AG10803 (cell line): ENCODE data around the gene STAM.

Experiments used
- DNase-seq: peaks from one replicate; pipeline ENCODE4 v3.0.0; 2010; ENCODE audit warnings: low read depth
- H3K4me3 ChIP-seq: 2 replicates; pipeline ENCODE4 v1.5.1; 2011; ENCODE audit warnings: mild to moderate bottlenecking, low read length, control low read depth
- TF ChIP-seq, protein P1 (sequence below): conservative IDR thresholded peaks from 2 replicates; pipeline ENCODE4 v1.5.1; 2011; ENCODE audit warnings: mild to moderate bottlenecking, low read length, control low read depth, inconsistent platforms

STAM gene

DNA sequence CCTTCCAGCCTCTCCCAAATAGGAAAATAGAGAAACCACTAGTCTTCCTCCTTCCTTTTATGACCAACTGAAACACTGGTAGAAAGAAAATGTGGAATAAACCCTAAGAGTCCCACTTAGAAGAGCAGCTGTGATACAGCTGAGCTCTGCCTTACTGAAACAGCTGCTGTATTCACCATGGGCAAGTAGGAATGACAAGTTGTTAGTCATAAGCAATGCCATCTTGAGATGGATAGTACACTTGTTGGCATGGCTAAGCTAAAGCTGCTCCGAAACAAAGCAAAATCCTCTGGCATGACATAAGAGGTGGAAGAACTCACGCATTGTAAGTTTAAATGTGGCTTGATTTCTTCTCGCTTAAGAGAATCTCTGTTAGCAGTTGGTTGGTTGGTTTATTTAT lies 59.8 kb downstream of the STAM start:
- H3K4me3 ChIP-seq, result no peak overlapping the region
- TF ChIP-seq, protein P1, sequence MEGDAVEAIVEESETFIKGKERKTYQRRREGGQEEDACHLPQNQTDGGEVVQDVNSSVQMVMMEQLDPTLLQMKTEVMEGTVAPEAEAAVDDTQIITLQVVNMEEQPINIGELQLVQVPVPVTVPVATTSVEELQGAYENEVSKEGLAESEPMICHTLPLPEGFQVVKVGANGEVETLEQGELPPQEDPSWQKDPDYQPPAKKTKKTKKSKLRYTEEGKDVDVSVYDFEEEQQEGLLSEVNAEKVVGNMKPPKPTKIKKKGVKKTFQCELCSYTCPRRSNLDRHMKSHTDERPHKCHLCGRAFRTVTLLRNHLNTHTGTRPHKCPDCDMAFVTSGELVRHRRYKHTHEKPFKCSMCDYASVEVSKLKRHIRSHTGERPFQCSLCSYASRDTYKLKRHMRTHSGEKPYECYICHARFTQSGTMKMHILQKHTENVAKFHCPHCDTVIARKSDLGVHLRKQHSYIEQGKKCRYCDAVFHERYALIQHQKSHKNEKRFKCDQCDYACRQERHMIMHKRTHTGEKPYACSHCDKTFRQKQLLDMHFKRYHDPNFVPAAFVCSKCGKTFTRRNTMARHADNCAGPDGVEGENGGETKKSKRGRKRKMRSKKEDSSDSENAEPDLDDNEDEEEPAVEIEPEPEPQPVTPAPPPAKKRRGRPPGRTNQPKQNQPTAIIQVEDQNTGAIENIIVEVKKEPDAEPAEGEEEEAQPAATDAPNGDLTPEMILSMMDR, result no peak
- no peak for DNase-seq

DNA sequence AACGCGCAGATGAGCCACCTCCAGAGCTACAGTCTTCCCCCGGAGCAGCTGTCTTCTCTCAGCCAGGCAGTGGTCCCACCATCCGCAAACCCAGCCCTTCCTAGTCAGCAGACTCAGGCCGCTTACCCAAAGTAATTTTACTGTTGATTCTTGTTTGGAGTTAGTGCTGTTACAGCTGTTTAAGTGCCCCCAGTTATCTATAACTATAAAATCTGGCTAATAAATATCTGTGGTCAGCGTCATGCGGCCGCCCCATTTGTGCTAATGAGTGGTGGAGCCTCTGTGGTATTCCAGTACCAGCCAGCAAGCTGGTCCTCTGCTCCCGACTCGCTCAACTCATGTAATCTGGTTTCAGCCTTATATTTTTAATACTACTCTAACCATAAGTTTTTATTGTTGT lies 64.9 kb downstream of the STAM start:
- no peak overlapping the region for H3K4me3 ChIP-seq
- no peak for DNase-seq
- TF ChIP-seq, protein P1, result no peak

GRCh38 chr10:17709492-17709891 lies 65.5 kb downstream of the STAM start:
- H3K4me3 ChIP-seq, result no peak overlapping the region
- no peak for DNase-seq
- TF ChIP-seq, protein P1, result no peak

DNA sequence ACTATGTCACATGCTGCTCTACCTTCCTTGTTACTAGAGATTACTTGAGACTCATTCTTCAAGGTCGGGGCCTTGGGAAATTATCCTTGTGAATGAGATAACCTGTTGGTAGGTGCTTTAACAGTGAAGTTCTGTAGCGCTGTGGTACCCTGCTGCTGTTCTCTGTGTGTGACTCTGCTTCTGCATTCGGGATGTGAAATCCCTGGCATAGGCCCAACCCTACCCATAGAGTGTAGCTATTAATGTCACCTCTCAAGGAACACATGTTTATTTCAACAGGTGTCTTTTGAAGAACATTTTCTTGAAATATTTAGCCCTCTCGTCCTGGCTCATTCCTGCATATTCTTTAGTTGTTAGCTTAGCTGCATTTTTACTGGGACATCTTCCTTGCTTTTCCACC lies 66.2 kb downstream of the STAM start:
- H3K4me3 ChIP-seq, result no peak overlapping the region
- no peak for DNase-seq
- TF ChIP-seq, protein P1, result no peak

GRCh38 chr10:17712053-17712452 lies 68.1 kb downstream of the STAM start:
- DNase-seq, result no peak
- TF ChIP-seq, protein P1, result no peak
- H3K4me3 ChIP-seq, result no peak overlapping the region

DNA sequence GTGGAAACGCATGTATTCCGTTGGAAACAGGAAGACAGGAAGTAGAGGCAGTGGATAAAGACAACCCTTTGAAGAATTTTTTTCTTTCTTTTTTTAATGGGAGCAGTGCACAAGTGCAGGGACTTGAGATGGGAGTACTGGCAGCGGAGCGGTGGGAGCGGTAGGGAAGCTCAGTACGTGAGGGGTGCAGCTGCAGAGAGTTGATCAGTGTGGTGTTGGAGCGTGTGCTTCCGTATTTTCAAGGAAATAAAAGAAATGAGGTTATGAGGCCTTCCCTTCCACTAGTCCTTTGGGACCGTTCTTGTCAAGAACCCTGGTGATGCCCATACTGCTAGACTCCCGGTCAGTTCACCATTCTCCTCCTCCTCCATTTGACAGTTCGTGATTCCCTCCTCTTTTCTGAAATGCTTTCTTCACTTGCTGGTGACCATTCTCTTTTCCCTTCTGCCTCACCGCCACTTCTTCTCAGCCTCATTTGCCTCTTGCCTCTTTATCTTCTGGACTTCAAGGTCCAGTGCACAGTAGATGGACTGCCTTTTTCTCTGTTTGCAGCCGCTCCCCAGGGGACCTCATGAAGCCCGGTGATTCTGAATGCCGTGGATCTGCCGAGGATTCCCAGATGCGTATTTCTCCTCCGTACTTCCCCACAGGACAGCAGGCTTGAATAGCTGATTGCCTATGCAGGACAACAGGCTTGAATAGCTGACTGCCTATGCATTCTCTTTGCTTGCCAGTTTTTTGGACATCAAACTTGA lies 68.9 kb downstream of the STAM start:
- TF ChIP-seq, protein P1, result no peak
- DNase-seq, result no peak
- H3K4me3 ChIP-seq, result no peak overlapping the region

DNA sequence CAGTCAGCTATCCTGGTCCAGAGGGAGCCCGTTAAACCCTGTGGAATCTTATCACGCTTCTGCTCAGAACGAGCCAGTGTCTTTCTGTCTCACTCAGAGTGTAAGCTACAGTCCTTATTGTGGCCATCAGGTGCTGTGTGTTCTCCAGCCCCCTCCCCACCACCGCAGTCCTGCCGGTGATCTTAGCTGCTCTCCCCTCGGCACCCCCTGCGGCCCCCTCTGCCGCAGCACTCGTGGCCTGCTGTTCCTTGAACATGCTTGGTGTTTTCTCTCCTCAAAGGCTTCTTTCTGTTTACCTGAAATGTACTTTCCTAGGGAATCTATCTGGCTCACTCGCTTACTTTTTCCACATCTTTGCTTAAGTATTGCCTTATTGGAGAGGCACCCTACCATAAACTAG lies 69.8 kb downstream of the STAM start:
- no peak overlapping the region for H3K4me3 ChIP-seq
- TF ChIP-seq, protein P1, result no peak
- DNase-seq, result no peak
